Heart left ventricle (tissue), 16 donors: Measurements from ENCODE around the gene TRIM5. TPM values are rescaled to one million over a fixed set of nuclear protein-coding genes. Genes with fewer than 3 reads are reported as not detected.
"Not testable (repeated sequence)": the region's sequence is repeated elsewhere in the genome, so short reads cannot be mapped to it uniquely, and the experiment has no call there.

Experiments
- ATAC-seq, 4 donors: fragments of 200-7000 bp; cut with Tn5 transposase; one replicate each; pipeline ENCODE4 v1.9.1; 2020 to 2022; ENCODE audit warnings: moderate library complexity in 4 of 4, mild to moderate bottlenecking in 3 of 4, moderate number of reproducible peaks in 1 of 4
- DNase-seq, 5 donors: peaks; one replicate each; pipeline ENCODE4 v3.0.0-alpha.2; 2020
- H3K27ac ChIP-seq, 12 donors: fragments of 200-600 bp; sonication (generic) in 4 of 12; one replicate each; pipeline versions ENCODE4 v1.5.0 to v1.8.0; 2016 to 2022; ENCODE audit warnings: mild to moderate bottlenecking in 2 of 12
- H3K27me3 ChIP-seq, 9 donors: fragments of 200-600 bp; sonication (generic) in 2 of 9; one replicate each; pipeline versions ENCODE4 v1.5.1 to v1.8.0; 2016 to 2022; ENCODE audit warnings: mild to moderate bottlenecking in 3 of 9
- H3K36me3 ChIP-seq, 9 donors: fragments of 200-600 bp; sonication (generic) in 2 of 9; one replicate each; pipeline versions ENCODE4 v1.5.0 to v1.8.0; 2018 to 2022; ENCODE audit warnings: mild to moderate bottlenecking in 2 of 9
- H3K4me1 ChIP-seq, 12 donors: fragments of 200-600 bp; sonication (generic) in 4 of 12; one replicate each; pipeline versions ENCODE4 v1.5.0 to v1.8.0; 2016 to 2022; ENCODE audit warnings: mild to moderate bottlenecking in 3 of 12
- H3K4me3 ChIP-seq, 12 donors: fragments of 200-600 bp; sonication (generic) in 4 of 12; one replicate each; pipeline versions ENCODE4 v1.5.0 to v1.8.0; 2017 to 2022; ENCODE audit warnings: mild to moderate bottlenecking in 9 of 12, moderate library complexity in 4 of 12
- H3K9me3 ChIP-seq, 12 donors: fragments of 200-600 bp; sonication (generic) in 4 of 12; one replicate each; pipeline versions ENCODE4 v1.5.0 to v1.8.0; 2016 to 2022; ENCODE audit warnings: mild to moderate bottlenecking in 1 of 12
- POLR2A ChIP-seq, 2 donors: fragments of 450-650 bp; IDR thresholded peaks; one replicate each; pipeline ENCODE4 v1.6.1; 2017; ENCODE audit warnings: antibody characterized with exemption in 2 of 2, mild to moderate bottlenecking in 2 of 2, moderate library complexity in 2 of 2
- WGBS, 4 donors: extraction: QIAGEN DNeasy Blood & Tissue Kit in 2 of 4; methylation state at CpG; one replicate each; pipeline versions ENCODE4 v1.1.5 to v1.1.7; 2013 to 2018; 5-methylcytosine and 5-hydroxymethylcytosine counted together
- intact Hi-C, 10 donors: fragments of 100-400 bp; cut with DNase I; formaldehyde crosslinking; loops; one replicate each; pipeline versions ENCODE4 v1.11.1 to v1.14.2; 2022
- polyA plus RNA-seq, 2 donors: library from polyadenylated mRNA; stranded (reverse); fragments of 200-250 nt; gene quantifications; one replicate each; pipeline ENCODE4 v1.2.3, GENCODE V29; 2013
- total RNA-seq, 9 donors: library from RNA; depleted of rRNA in 2 of 9; stranded (reverse); fragments of >200 nt in 2 of 9; fragmentation: NEBNext Ultra II Directional in 3 of 9; extraction: Animal tissue kit (Norgen Biotek cat#: 25700) in 3 of 9; gene quantifications; one replicate each; pipeline versions ENCODE4 v1.1.0 to v1.2.4, GENCODE V29; 2016 to 2023
- TF ChIP-seq, protein P1 (sequence below), 12 donors: fragments of 200-600 bp; sonication (generic) in 4 of 12; IDR thresholded peaks; one replicate each; pipeline versions ENCODE4 v1.5.0 to v1.8.0; 2018 to 2022; ENCODE audit warnings: antibody characterized with exemption in 12 of 12, mild to moderate bottlenecking in 5 of 12
- donor health status: ischemic (EF 13 %, LVEDD 7.1; RV severe dilation, severe dysfunction).
- donor health status: healthy with polysubstance abuse.
- donor health status: DM: no; HTN: yes; CAD: no.
- donor health status: DM: no; HTN: no; CAD: no.
- donor health status: ischemic (EF 25% LVEDD 6.9; RV normal size, moderate dysfunction).
- donor health status: ischemic (EF 25% LVEDD 5.7; RV mildly dilated, moderate dysfunction).
- donor health status: healthy.
- donor health status: DM: yes; HTN: yes; CAD: no.
- donor health status: ischemic (EF 35%, LVEDD 5.7; RV mildly dilated, moderate dysfunction).
- donor health status: nonischemic (EF 11% LVEDD 7.7; RV severe dilation, severe dysfunction).
- donor health status: DM: yes; HTN: yes; CAD: no.
- donor health status: PGD.
- donor health status: ischemic (EF 29% LVEDD 5.4; RV normal size, mild dysfunction).
- donor health status: nonischemic (EF 23%, LVEDD 6.1; RV moderate dilation, normal function).

The TRIM5 gene
- total and polyA plus RNA-seq, 11 donors, result 4.7 to 15.9 (median 8.2) TPM

DNA sequence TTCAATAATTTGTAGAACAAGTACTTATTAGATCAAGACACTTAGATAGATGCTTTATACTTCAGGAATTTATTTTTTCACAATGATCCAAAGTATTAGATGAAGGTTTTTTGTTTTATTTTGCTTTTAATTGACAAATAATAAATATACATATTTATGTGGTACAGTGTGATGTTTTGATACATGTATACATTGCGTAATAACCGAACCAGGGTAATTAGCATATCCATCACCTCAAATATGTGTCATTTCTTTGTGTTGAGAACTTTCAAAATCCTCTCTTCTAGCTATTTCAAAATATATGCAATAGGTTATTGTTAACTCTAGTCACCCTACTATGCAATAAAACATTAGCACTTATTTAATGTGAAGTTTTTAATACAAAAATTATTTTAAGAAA lies 21.4 kb downstream of the TRIM5 start:
- no peak overlapping the region for H3K27ac ChIP-seq
- WGBS, 4 donors, result 94 to 99% (median 97%) methylated on average over 2 of the region's 2 CpGs

DNA sequence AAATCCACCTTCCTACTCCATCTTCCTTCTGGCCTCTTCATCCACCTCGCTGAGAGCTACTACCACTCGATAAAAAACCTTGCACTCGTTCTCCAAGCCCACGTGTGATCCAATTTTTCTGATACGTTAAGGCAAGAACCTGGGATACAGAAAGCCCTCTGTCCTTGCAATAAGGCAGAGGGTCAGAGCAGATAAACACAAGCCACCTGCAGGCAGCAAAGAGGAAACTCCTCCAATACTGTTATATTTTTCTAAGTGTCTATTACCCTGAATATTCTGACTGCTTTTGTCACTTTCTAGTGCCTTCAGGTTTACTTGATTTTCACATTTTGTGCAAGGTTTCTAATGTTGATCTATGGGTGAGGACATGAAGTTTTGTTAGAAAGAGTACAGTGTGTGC lies 26.6 kb downstream of the TRIM5 start:
- WGBS, 4 donors, result 87 to 100% (median 93%) methylated on average over 5 of the region's 5 CpGs
- Histone ChIP-seq H3K36me3 (peaks cover 0 to 16% (median 1%) of the 10 kb centered on the region in 9 donors), H3K9me3 (peaks cover 0 to 10% (median 0%) of the 10 kb centered on the region in 12 donors), H3K4me1 (no peaks in the 10 kb centered on the region), H3K4me3 (no peak overlapping the region), H3K27ac (no peak overlapping the region), H3K27me3 (no peaks in the 10 kb centered on the region)
- TF ChIP-seq, protein P1, sequence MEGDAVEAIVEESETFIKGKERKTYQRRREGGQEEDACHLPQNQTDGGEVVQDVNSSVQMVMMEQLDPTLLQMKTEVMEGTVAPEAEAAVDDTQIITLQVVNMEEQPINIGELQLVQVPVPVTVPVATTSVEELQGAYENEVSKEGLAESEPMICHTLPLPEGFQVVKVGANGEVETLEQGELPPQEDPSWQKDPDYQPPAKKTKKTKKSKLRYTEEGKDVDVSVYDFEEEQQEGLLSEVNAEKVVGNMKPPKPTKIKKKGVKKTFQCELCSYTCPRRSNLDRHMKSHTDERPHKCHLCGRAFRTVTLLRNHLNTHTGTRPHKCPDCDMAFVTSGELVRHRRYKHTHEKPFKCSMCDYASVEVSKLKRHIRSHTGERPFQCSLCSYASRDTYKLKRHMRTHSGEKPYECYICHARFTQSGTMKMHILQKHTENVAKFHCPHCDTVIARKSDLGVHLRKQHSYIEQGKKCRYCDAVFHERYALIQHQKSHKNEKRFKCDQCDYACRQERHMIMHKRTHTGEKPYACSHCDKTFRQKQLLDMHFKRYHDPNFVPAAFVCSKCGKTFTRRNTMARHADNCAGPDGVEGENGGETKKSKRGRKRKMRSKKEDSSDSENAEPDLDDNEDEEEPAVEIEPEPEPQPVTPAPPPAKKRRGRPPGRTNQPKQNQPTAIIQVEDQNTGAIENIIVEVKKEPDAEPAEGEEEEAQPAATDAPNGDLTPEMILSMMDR (IDR thresholded peaks at IDR 0.05), result no peak
- no peak for TF ChIP-seq POLR2A (IDR thresholded peaks at IDR 0.05)
- intact Hi-C loops, result no loop called here
- ATAC-seq (no peak), DNase-seq (no peak)

More for the DNA sequence above, 21.4 kb downstream of the TRIM5 start:
- no peak for DNase-seq
- Histone ChIP-seq H3K36me3 (peaks cover 0 to 64% (median 45%) of the 10 kb centered on the region in 9 donors), H3K27me3 (no peaks in the 10 kb centered on the region), H3K9me3 (no peaks in the 10 kb centered on the region), H3K4me3 (no peak overlapping the region), H3K4me1 (no peaks in the 10 kb centered on the region)
- intact Hi-C loops, result no loop called here
- ATAC-seq, result no peak
- no peak for TF ChIP-seq POLR2A (IDR thresholded peaks at IDR 0.05)
- TF ChIP-seq, protein P1 (IDR thresholded peaks at IDR 0.05), result no peak

DNA sequence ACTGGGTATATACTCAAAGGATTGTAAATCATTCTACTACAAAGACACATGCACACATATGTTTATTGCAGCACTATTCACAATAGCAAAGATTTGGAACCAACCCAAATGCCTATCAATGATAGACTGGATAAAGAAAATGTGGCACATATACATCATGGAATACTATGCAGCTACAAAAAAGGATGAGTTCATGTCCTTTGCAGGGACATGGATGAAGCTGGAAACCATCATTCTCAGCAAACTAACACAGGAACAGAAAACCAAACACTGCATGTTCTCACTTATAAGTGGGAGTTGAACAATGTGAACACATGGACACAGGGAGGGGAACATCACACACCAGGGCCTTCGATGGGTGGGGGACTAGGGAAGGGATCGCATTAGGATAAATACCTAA lies 27.9 kb downstream of the TRIM5 start:
- ATAC-seq, H3K27ac ChIP-seq, H3K4me1 ChIP-seq, H3K36me3 ChIP-seq, H3K27me3 ChIP-seq, DNase-seq, intact Hi-C loops, H3K4me3 ChIP-seq: not testable (repeated sequence)
- WGBS, 4 donors, result 93 to 100% (median 99%) methylated on average over 2 of the region's 2 CpGs
- peaks cover 0 to 18% (median 2%) of the 10 kb centered on the region in 12 donors for H3K9me3 ChIP-seq

DNA sequence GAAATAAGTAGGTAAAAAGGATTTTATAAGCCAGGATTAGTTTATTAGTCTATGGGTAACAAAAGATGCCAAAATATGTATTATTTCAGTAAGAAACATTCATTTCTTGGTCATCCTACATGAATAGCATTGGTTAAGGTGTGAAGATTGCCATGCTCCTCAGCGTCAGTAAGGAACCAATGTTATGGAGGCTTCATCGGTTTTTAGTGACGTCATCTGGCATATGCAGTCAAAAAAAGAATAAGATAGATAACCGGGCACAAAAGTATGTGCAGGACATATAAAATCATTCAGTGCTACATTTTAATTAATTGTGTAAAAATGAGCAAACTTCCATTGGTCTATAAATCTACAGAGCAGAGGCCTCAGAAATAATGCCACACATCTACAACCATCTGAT lies 29.4 kb downstream of the TRIM5 start:
- H3K4me3 ChIP-seq, result no peak overlapping the region
- ATAC-seq (no peak), DNase-seq (no peak)
- H3K4me1 ChIP-seq, result no peaks in the 10 kb centered on the region
- peaks cover 0 to 6% (median 0%) of the 10 kb centered on the region in 9 donors for H3K36me3 ChIP-seq
- no peak overlapping the region for H3K27ac ChIP-seq
- TF ChIP-seq, protein P1 (IDR thresholded peaks at IDR 0.05), result no peak
- no peak for TF ChIP-seq POLR2A (IDR thresholded peaks at IDR 0.05)
- intact Hi-C loops, result no loop called here
- 95 to 98% (median 97%) methylated on average over 4 of the region's 4 CpGs for WGBS, 4 donors
- peaks cover 0 to 20% (median 2%) of the 10 kb centered on the region in 12 donors for H3K9me3 ChIP-seq
- no peaks in the 10 kb centered on the region for H3K27me3 ChIP-seq

DNA sequence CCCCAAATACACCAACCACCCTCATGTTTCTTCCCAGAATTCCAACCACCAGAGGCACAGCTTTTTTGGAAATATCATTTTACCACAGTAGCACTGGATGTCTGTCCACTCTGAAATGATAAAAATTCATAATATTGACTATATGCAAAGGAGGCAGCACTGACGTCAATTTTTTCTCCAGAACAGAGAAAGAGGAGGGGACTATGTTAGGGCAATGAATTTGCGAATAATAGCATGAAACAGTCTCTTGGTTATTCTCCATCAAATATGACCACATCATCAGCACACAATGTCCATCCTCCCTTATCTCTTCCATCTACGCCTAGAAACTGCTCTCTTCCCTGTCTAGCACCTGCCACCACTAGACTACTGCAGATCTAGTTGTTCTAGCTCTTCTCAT lies 38.7 kb downstream of the TRIM5 start:
- intact Hi-C loops, result no loop called here
- Histone ChIP-seq H3K4me1 (no peaks in the 10 kb centered on the region), H3K27ac (no peak overlapping the region), H3K27me3 (no peaks in the 10 kb centered on the region), H3K4me3 (no peak overlapping the region), H3K36me3 (peaks cover 0 to 38% (median 30%) of the 10 kb centered on the region in 9 donors), H3K9me3 (no peaks in the 10 kb centered on the region)
- DNase-seq, result no peak
- no peak for ATAC-seq
- WGBS, 4 donors, result 85 to 92% (median 92%) methylated on average over 3 of the region's 3 CpGs
- TF ChIP-seq POLR2A (IDR thresholded peaks at IDR 0.05), result no peak
- TF ChIP-seq, protein P1 (IDR thresholded peaks at IDR 0.05), result no peak
